Occipital lobe (tissue), 2 donors: ENCODE results near the gene KCNQ4. TPM values are rescaled to one million over a fixed set of nuclear protein-coding genes. Genes with fewer than 3 reads are reported as not detected.

Source experiments
- DNase-seq: peaks from one replicate; lab custom pipeline; 2025; lab: John Stamatoyannopoulos, UW
- total RNA-seq: library from RNA; depleted of rRNA; stranded (reverse); fragments of >200 nt; gene quantifications from one replicate; pipeline ENCODE4 v1.2.3, GENCODE V29; 2014

The KCNQ4 gene
- total RNA-seq, 1 donor from 2014 or later = 1.7 TPM

- DNase-seq = no peak
Observed at GRCh38 chr1:40794974-40795715, 11.6 kb downstream of the KCNQ4 start.

DNA sequence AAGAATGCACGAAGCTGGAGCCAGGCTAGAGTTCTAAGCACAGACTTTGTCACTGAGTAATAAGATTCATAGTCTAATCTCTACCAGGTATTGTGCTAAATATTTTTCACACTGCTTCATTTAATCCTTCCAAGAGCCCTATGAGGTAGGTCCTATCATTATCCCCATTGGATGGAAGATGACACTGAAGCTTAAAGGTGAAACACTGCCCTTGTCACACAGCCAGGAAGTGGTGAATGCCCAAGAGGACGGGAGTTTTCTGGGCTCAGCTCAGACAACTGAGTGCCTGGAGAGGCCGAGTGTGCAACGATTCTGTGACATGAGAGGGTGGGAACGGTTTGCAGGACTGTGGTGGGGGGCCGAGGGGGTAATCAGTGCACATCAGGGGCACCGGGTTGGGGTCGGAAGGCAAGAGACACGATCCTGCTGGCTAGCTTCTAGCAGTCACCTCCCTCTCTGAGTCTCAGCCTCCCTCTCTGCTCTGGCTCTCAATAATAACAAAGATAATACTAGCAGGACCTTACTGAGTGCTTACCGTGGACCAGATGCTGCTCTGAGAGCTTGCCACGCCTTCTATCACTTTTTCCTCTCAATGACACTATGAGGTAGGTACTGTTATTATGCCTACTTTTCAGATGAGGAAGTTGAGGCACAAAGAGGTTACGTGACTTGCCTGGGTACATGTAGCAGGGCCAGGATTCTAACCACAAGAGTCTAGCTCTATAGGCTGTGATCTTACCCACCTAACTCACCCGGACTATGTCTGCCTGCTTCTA lies 12.4 kb downstream of the KCNQ4 start:
- no peak for DNase-seq

DNA sequence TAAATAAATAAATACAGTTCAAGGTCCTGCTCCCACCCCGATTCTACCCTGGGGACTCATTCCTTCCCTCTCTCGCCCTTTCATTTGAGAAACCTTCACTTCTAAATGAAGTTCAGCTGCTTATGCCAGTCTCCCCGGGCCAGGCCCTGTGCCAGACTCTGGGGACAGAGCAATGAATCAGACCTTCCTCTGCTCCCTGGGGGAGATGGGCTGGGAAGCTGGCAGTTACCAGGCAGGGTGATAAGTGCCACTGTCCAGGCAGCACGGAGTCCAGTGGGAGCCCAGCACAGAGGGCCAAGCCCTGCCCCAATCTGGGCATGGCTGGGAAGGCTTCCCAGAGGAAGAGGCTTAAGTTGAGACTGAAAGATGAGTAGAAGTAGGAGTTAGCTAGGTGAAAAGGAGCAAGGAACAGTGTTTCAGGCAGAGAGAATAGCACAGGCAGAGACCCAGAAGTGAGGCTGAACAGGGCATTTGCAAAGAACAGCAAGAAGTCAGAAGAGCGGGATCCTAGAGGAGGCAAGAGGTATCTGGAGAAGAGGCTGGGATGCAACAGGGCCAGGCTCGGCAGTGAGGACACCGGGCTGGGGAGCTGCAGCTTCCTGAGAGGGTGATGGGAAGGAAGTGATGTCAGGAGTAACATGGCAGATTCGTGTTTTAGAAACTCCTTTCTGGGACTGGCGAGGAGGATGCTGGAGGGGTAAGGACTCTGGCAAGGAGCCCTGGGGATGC lies 13.5 kb downstream of the KCNQ4 start:
- no peak for DNase-seq

GRCh38 chr1:40797668-40798010 lies 14.1 kb downstream of the KCNQ4 start:
- no peak for DNase-seq

- no peak for DNase-seq
Observed at GRCh38 chr1:40798366-40799281, 15.0 kb downstream of the KCNQ4 start.

DNA sequence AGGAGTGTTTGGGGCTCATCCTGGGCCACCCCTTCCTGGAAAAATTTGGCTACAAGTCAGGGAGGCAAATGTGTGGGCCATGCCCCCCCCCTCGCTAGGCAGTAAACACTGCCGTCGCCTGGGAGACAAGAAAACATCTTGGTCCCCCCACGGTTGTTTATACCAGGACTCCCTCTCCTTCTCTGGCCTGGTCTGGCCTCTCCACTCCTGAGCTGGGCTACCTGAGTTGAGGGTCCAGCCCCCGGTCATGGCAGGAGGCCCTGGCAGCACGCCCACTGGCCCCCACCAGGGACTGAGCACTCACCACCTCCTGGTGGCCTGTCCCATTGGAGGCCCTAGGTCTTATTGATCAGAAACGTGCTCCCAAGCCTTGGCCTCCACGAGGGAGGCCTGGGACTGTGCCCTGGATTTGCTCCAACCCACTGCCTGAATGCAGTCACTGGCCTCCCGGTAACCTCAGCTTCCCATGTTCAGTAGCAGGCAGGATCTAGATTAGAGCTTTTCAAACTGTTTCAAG lies 15.8 kb downstream of the KCNQ4 start:
- no peak for DNase-seq

DNA sequence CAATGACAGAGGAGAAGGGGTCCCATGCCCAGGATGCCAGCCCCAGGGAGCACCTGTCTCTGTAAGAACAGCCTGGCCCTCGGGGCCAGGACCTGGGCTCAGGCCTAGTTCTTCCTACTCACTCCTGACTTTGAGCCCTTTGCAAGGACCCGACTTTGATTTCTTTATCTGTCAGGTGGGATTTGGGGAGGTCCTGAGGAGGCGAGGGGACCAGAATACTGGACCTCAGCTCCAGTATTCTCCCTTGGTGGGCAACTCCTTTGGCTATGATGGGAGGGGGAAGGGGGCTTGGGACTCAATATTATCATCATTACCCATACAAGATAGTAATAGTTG lies 18.1 kb downstream of the KCNQ4 start:
- no peak for DNase-seq

- no peak for DNase-seq
Observed at GRCh38 chr1:40802078-40802741, 18.6 kb downstream of the KCNQ4 start.

- DNase-seq = no peak
Observed at GRCh38 chr1:40802742-40803113, 19.1 kb downstream of the KCNQ4 start.

GRCh38 chr1:40803447-40803846 lies 19.9 kb downstream of the KCNQ4 start:
- no peak for DNase-seq

GRCh38 chr1:40803902-40804301 lies 20.3 kb downstream of the KCNQ4 start:
- DNase-seq = no peak

- DNase-seq = no peak
Observed at GRCh38 chr1:40806240-40806639, 22.7 kb downstream of the KCNQ4 start.

GRCh38 chr1:40806731-40807695 lies 23.4 kb downstream of the KCNQ4 start:
- DNase-seq = no peak

- DNase-seq = no peak
Observed at GRCh38 chr1:40808002-40808401, 24.4 kb downstream of the KCNQ4 start.

- no peak for DNase-seq
Observed at GRCh38 chr1:40808444-40808843, 24.9 kb downstream of the KCNQ4 start.

DNA sequence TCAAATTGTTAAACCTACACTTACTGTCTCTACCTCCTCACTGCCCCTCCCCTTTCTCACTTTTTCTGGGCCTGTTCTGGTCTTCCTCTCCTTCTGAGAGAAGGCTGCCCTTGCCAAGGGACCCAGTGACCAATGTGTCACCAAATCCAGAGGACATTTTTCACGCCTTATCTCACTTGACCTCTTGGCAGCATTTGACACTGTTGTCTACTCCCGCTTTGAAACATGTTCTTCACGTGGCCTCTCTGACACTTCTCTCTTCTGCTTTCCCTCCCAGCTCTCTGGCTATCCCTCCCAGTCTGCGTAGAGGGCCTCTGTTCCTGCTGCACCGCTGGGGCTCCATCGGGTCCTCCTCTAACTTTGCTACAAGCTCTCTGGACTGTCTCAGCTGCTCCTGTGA lies 25.3 kb downstream of the KCNQ4 start:
- DNase-seq = no peak

GRCh38 chr1:40810927-40811326 lies 27.3 kb downstream of the KCNQ4 start:
- DNase-seq = no peak

DNA sequence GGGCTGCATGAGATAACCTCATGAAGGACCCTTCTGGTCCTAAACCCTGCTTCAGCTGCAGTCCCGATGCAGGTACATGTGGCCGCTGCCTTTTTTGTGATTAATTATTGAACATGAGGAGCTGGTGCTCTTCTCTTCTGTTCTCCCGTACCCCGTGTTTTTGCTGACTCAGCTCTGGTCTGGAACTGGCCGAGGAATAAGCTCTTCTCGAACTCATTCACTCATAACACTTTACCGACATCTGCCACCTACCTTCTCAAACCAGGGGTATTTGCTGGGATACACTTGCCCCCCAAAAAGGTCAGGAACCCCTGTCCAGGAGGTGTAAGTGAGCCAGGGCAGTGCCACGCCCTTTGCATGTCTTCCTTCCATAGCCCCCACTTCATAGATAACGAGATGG lies 31.8 kb downstream of the KCNQ4 start:
- DNase-seq = no peak

DNA sequence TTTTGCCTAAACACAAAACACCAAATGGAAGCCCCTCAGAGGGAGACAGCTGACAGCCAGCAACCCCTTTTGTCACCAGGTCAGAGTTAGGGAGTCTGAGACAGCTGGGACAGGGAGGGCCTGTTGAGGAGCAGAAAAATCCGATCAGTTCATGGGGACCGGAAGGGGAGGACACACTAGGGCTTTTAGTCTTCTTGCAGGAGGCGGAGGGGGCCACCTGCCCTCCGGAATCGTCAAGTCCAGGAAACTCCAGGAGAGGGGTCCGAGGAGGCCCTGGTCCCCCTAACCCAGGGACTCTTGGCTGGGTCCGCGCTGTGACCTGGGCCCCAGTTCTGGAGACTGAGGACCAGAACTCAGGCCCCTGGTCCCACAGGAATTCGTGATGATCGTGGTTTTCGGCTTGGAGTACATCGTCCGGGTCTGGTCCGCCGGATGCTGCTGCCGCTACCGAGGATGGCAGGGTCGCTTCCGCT lies 34.2 kb downstream of the KCNQ4 start:
- no peak for DNase-seq
